HCT116 (cell line): ENCODE data around the gene PSMD5. TPM values are rescaled to one million over a fixed set of nuclear protein-coding genes. Genes with fewer than 3 reads are reported as not detected.

ENCODE experiments used
- ATAC-seq: fragments of 200-7000 bp; cut with Tn5 transposase; 2 replicates; pipeline ENCODE4 v1.9.1; 2020; ENCODE audit warnings: mild to moderate bottlenecking, moderate library complexity
- BruUV-seq: library from RNA; stranded (reverse); fragments of 400-500 nt; replicated peaks from 2 replicates; lab custom pipeline; 2021; lab: Mats Ljungman, UMichigan
- CTCF ChIA-PET: fragments of 300-600 bp; sonication (Branson Sonifier 250); formaldehyde crosslinking; loops from one replicate; lab custom pipeline; 2021; ENCODE audit warnings: antibody characterized with exemption; lab: Charles Lee
- POLR2A ChIA-PET: fragments of 300-600, 350-600 bp; sonication (Branson Sonifier 250); formaldehyde crosslinking; loops from one replicate; lab custom pipeline; 2021; ENCODE audit warnings: antibody characterized with exemption; lab: Charles Lee
- RAD21 ChIA-PET, 2 experiments: fragments of 300-600 bp; sonication (Branson Sonifier 250); formaldehyde crosslinking; loops; one replicate each; lab custom pipeline; 2023; ENCODE audit warnings: low total read pairs in 2 of 2; ENCODE audit not compliant: uncharacterized antibody in 2 of 2, unreplicated experiment in 2 of 2, low non-redundant PET in 1 of 2; lab: Charles Lee
- DNase-seq: peaks from one replicate; pipeline ENCODE4 v3.0.0-alpha.2; 2010; ENCODE audit warnings: low read depth, low spot score
- H2AFZ ChIP-seq: fragments of 200-600 bp; shearing (Covaris generic), sonication (generic); 2 replicates; pipeline ENCODE4 v1.6.1; 2017; ENCODE audit warnings: low read depth, mixed run types, mixed read lengths, antibody characterized with exemption, low read length; ENCODE audit not compliant: poor library complexity, severe bottlenecking
- H3K27ac ChIP-seq: 2 replicates; pipeline ENCODE4 v1.5.1; 2012; ENCODE audit warnings: low read depth, low read length
- H3K27me3 ChIP-seq: fragments of 200-600 bp; sonication (generic); 2 replicates; pipeline ENCODE4 v1.6.1; 2016; ENCODE audit warnings: mixed run types, low read length, mixed read lengths; ENCODE audit not compliant: insufficient read depth
- H3K36me3 ChIP-seq, 2 experiments: fragments of 200-500 bp in 1 of 2; fragments of 200-600 bp in 1 of 2; sonication (Bioruptor generic) in 1 of 2; sonication (generic) in 1 of 2; 2 replicates each; pipeline versions ENCODE4 v1.5.1 to v1.6.1; 2014 to 2016; ENCODE audit warnings: low read length in 2 of 2, inconsistent platforms in 1 of 2, mixed read lengths in 1 of 2, mixed run types in 1 of 2; ENCODE audit not compliant: insufficient read depth in 2 of 2, control insufficient read depth in 1 of 2
- H3K4me1 ChIP-seq, 2 experiments: fragments of 200-600 bp in 1 of 2; sonication (generic) in 1 of 2; 2 replicates each; pipeline versions ENCODE4 v1.5.1 to v1.6.1; 2012 to 2017; ENCODE audit warnings: low read length in 2 of 2, inconsistent platforms in 1 of 2, mild to moderate bottlenecking in 1 of 2, mixed read lengths in 1 of 2, mixed run types in 1 of 2, moderate library complexity in 1 of 2; ENCODE audit not compliant: insufficient read depth in 2 of 2, control insufficient read depth in 1 of 2
- H3K4me2 ChIP-seq: fragments of 200-600 bp; sonication (generic); 2 replicates; pipeline ENCODE4 v1.6.1; 2017; ENCODE audit warnings: mixed run types, low read length, mixed read lengths
- H3K4me3 ChIP-seq, 2 experiments: fragments of 200-600 bp in 1 of 2; sonication (generic) in 1 of 2; replicated peaks in 1 of 2; 2 replicates each; pipeline ENCODE4 v1.5.1; 2011 to 2016; ENCODE audit warnings: low read length in 2 of 2, control low read depth in 1 of 2, low read depth in 1 of 2, mild to moderate bottlenecking in 1 of 2, mixed read lengths in 1 of 2, mixed run types in 1 of 2
- H3K79me2 ChIP-seq: fragments of 200-600 bp; sonication (generic); 2 replicates; pipeline ENCODE4 v1.6.1; 2017; ENCODE audit warnings: mild to moderate bottlenecking, mixed run types, low read length, moderate library complexity, mixed read lengths; ENCODE audit not compliant: insufficient read depth
- H3K9ac ChIP-seq: fragments of 200-600 bp; sonication (generic); 2 replicates; pipeline ENCODE4 v1.6.1; 2016; ENCODE audit warnings: low read length, mixed read lengths
- H3K9me2 ChIP-seq: fragments of 200-600 bp; sonication (generic), shearing (Covaris generic); 2 replicates; pipeline ENCODE4 v1.6.1; 2017; ENCODE audit warnings: mixed run types, mild to moderate bottlenecking, moderate library complexity; ENCODE audit not compliant: insufficient read depth
- H3K9me3 ChIP-seq, 2 experiments: fragments of 200-500 bp in 1 of 2; fragments of 200-600 bp in 1 of 2; sonication (Bioruptor generic) in 1 of 2; sonication (generic) in 1 of 2; 2 replicates each; pipeline ENCODE4 v1.6.1; 2014 to 2017; ENCODE audit warnings: low read length in 2 of 2, mixed read lengths in 2 of 2, inconsistent platforms in 1 of 2, low read depth in 1 of 2, mild to moderate bottlenecking in 1 of 2, mixed run types in 1 of 2, moderate library complexity in 1 of 2; ENCODE audit not compliant: control insufficient read depth in 1 of 2, insufficient read depth in 1 of 2
- H4K20me1 ChIP-seq: fragments of 200-600 bp; sonication (generic), shearing (Covaris generic); 2 replicates; pipeline ENCODE4 v1.6.1; 2017; ENCODE audit warnings: mixed run types, mild to moderate bottlenecking, moderate library complexity; ENCODE audit not compliant: insufficient read depth
- CEBPB ChIP-seq: IDR thresholded peaks from 2 replicates; pipeline ENCODE4 v1.6.1; 2012; ENCODE audit warnings: low read depth
- EGR1 ChIP-seq: IDR thresholded peaks from 2 replicates; pipeline ENCODE4 v1.6.1; 2012; ENCODE audit warnings: low read depth
- ELF1 ChIP-seq: IDR thresholded peaks from 2 replicates; pipeline ENCODE4 v1.6.1; 2012; ENCODE audit warnings: low read depth, borderline replicate concordance
- FOSL1 ChIP-seq: IDR thresholded peaks from 2 replicates; pipeline ENCODE4 v1.6.1; 2012; ENCODE audit warnings: low read depth
- POLR2AphosphoS5 ChIP-seq: IDR thresholded peaks from 2 replicates; pipeline ENCODE4 v1.6.1; 2011; ENCODE audit warnings: mild to moderate bottlenecking, low read depth, low read length, moderate library complexity
- RAD21 ChIP-seq: IDR thresholded peaks from 2 replicates; pipeline ENCODE4 v1.6.1; 2012; ENCODE audit warnings: low read depth, mild to moderate bottlenecking
- REST ChIP-seq: IDR thresholded peaks from 2 replicates; pipeline ENCODE4 v1.6.1; 2012; ENCODE audit warnings: low read depth
- SP1 ChIP-seq: IDR thresholded peaks from 2 replicates; pipeline ENCODE4 v1.6.1; 2012; ENCODE audit warnings: low read depth
- TCF7L2 ChIP-seq: IDR thresholded peaks from 2 replicates; pipeline ENCODE4 v1.7.0; 2011; ENCODE audit warnings: borderline replicate concordance, inconsistent platforms; ENCODE audit not compliant: insufficient read depth, insufficient read length; ENCODE audit errors: extremely low read depth
- ZNF274 ChIP-seq: fragments of 200-500 bp; sonication (Bioruptor generic); IDR thresholded peaks from 2 replicates; pipeline ENCODE4 v1.6.1; 2014; ENCODE audit warnings: mild to moderate bottlenecking, low read depth, low read length, inconsistent platforms
- intact Hi-C: fragments of 100-400 bp; cut with micrococcal nuclease; formaldehyde crosslinking; loops from 2 replicates; pipeline ENCODE4 v1.10.0; 2022
- total RNA-seq: library from RNA; stranded (reverse); gene quantifications from one replicate; pipeline ENCODE4 v1.2.1, GENCODE V29; 2021; ENCODE audit not compliant: unreplicated experiment

The PSMD5 gene
- total RNA-seq, 1 experiment from 2014 or later, result 64.3 TPM

DNA sequence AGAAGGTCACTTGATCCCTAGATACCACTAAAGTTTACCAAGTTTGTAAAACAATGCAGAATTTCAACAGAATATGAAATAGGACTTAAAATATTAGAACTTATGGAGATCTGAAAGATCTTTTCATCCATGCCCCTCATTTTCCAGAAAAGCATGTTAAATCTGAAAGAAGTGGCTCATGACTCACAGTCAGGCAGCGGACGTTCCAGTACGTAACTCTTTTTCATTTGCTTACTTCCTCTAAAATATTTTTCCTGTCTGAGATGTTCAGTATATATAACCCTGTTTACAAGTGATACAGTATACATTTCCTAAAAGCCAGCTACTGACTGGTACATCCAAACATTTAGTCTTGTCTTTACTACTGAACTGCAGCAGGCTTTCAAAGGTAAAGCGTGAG lies 71.8 kb downstream of the PSMD5 start:
- Histone ChIP-seq H4K20me1 (no peaks in the 10 kb centered on the region), H3K27ac (no peak overlapping the region), H3K4me1 (no peaks in the 10 kb centered on the region), H3K9ac (no peak overlapping the region), H3K9me3 (no peaks in the 10 kb centered on the region), H3K36me3 (peaks cover 28 to 43% of the 10 kb centered on the region in 2 experiments), H3K4me2 (no peak overlapping the region), H3K27me3 (no peaks in the 10 kb centered on the region), H3K79me2 (peaks cover 4% of the 10 kb centered on the region; the same call in 1 of the 2 replicates), H3K9me2 (no peaks in the 10 kb centered on the region), H3K4me3 (no peak overlapping the region), H2AFZ (no peak overlapping the region)
- intact Hi-C loops, result no loop called here
- CTCF ChIA-PET, result no interaction called here
- BruUV-seq, result no TSS peak
- ATAC-seq (no peak), DNase-seq (no peak)
- RAD21 ChIA-PET, result no interaction called here
- POLR2A ChIA-PET, result no interaction called here
- no peak for TF ChIP-seq EGR1
- no peak for TF ChIP-seq REST
- TF ChIP-seq SP1, result no peak
- TF ChIP-seq POLR2AphosphoS5, result no peak
- no peak for TF ChIP-seq RAD21
- no peak for TF ChIP-seq FOSL1
- no peak for TF ChIP-seq TCF7L2
- TF ChIP-seq ELF1, result no peak
- no peak for TF ChIP-seq CEBPB
- TF ChIP-seq ZNF274, result no peak
